Right atrium auricular region (tissue), 2 donors: ENCODE measurements around the gene AMN1. TPM values are rescaled to one million over a fixed set of nuclear protein-coding genes. Genes with fewer than 3 reads are reported as not detected.
A peak's percentile ranks its signal among the peaks of the same experiment; 100 is the strongest.
"Not testable (repeated sequence)": the region's sequence is repeated elsewhere in the genome, so short reads cannot be mapped to it uniquely, and the experiment has no call there.

ENCODE experiments used
- DNase-seq: peaks from one replicate; pipeline ENCODE4 v3.0.0-alpha.2; 2019; ENCODE audit warnings: low spot score
- H3K27ac ChIP-seq, 2 donors: fragments of 200-600 bp; sonication (generic); 1 replicate in 1 of 2; 2 replicates in 1 of 2; pipeline ENCODE4 v1.5.1; 2016 to 2019
- H3K27me3 ChIP-seq, 2 donors: fragments of 200-600 bp; sonication (generic); one replicate each; pipeline versions ENCODE4 v1.5.1 to v1.6.0; 2017 to 2019
- H3K36me3 ChIP-seq: fragments of 200-600 bp; sonication (generic); one replicate; pipeline ENCODE4 v1.5.1; 2016
- H3K4me1 ChIP-seq, 2 donors: fragments of 200-600 bp; sonication (generic); one replicate each; pipeline versions ENCODE4 v1.5.1 to v1.6.0; 2017 to 2019
- H3K4me3 ChIP-seq, 2 donors: fragments of 200-600 bp; sonication (generic); 1 replicate in 1 of 2; 2 replicates in 1 of 2; pipeline ENCODE4 v1.5.1; 2017 to 2019; ENCODE audit warnings: mild to moderate bottlenecking in 1 of 2, moderate library complexity in 1 of 2
- H3K9me3 ChIP-seq, 2 donors: fragments of 200-600 bp; sonication (generic); one replicate each; pipeline ENCODE4 v1.5.1; 2019
- CTCF ChIP-seq, 2 donors: fragments of 200-600 bp; sonication (generic); IDR thresholded peaks; one replicate each; pipeline ENCODE4 v1.5.1; 2019; ENCODE audit warnings: antibody characterized with exemption in 2 of 2
- total RNA-seq, 2 donors: library from RNA; depleted of rRNA; stranded (reverse); fragments of >200 nt; gene quantifications; one replicate each; pipeline ENCODE4 v1.1.0, GENCODE V29; 2016

Gene AMN1
- total RNA-seq, 2 donors from 2014 or later: 10.4 to 17.8 TPM

GRCh38 chr12:31729705-31730104 lies 884 bp upstream of the AMN1 start:
- H3K27ac ChIP-seq: peak overlapping the region; percentile 95
- DNase-seq: no peak
- H3K4me1 ChIP-seq: peaks cover 0 to 45% of the 10 kb centered on the region in 2 donors
- peak overlapping the region; percentile 50 to 64 for H3K4me3 ChIP-seq
- no peaks in the 10 kb centered on the region for H3K27me3 ChIP-seq
- TF ChIP-seq CTCF (IDR thresholded peaks at IDR 0.05): no peak
- peaks cover 0 to 16% of the 10 kb centered on the region in 2 donors for H3K9me3 ChIP-seq
- no peaks in the 10 kb centered on the region for H3K36me3 ChIP-seq

GRCh38 chr12:31728289-31728916 lies 418 bp downstream of the AMN1 start:
- H3K27me3 ChIP-seq: no peaks in the 10 kb centered on the region
- H3K9me3 ChIP-seq: peaks cover 0 to 14% of the 10 kb centered on the region in 2 donors
- peak overlapping the region; percentile 50 to 64 for H3K4me3 ChIP-seq

GRCh38 chr12:31727192-31727591 lies 1.6 kb downstream of the AMN1 start:
- peak overlapping the region in 1 of 2 donors; percentile 17 for H3K27ac ChIP-seq
- H3K4me1 ChIP-seq: peaks cover 0 to 29% of the 10 kb centered on the region in 2 donors
- no peak overlapping the region for H3K4me3 ChIP-seq
- peaks cover 0 to 14% of the 10 kb centered on the region in 2 donors for H3K9me3 ChIP-seq
- no peaks in the 10 kb centered on the region for H3K27me3 ChIP-seq
- no peaks in the 10 kb centered on the region for H3K36me3 ChIP-seq
- DNase-seq: no peak
- TF ChIP-seq CTCF (IDR thresholded peaks at IDR 0.05): no peak

More at GRCh38 chr12:31728289-31728916, 418 bp downstream of the AMN1 start:
- no peaks in the 10 kb centered on the region for H3K36me3 ChIP-seq
- peak overlapping the region; percentile 95 for H3K27ac ChIP-seq
- TF ChIP-seq CTCF (IDR thresholded peaks at IDR 0.05): no peak
- H3K4me1 ChIP-seq: peaks cover 0 to 39% of the 10 kb centered on the region in 2 donors
- DNase-seq: no peak

GRCh38 chr12:31726575-31726974 lies 2.2 kb downstream of the AMN1 start:
- DNase-seq: no peak
- peak overlapping the region in 1 of 2 donors; percentile 17 for H3K27ac ChIP-seq

GRCh38 chr12:31724557-31724956 lies 4.3 kb downstream of the AMN1 start:
- Histone ChIP-seq H3K9me3 (no peaks in the 10 kb centered on the region), H3K36me3 (no peaks in the 10 kb centered on the region), H3K27ac (no peak overlapping the region), H3K4me1 (peaks cover 0 to 13% of the 10 kb centered on the region in 2 donors), H3K4me3 (no peak overlapping the region), H3K27me3 (no peaks in the 10 kb centered on the region)
- no peak for TF ChIP-seq CTCF (IDR thresholded peaks at IDR 0.05)
- DNase-seq: no peak

More at GRCh38 chr12:31726575-31726974, 2.2 kb downstream of the AMN1 start:
- Histone ChIP-seq H3K4me1 (peaks cover 0 to 23% of the 10 kb centered on the region in 2 donors), H3K36me3 (no peaks in the 10 kb centered on the region), H3K9me3 (peaks cover 0 to 14% of the 10 kb centered on the region in 2 donors), H3K4me3 (no peak overlapping the region), H3K27me3 (no peaks in the 10 kb centered on the region)
- TF ChIP-seq CTCF (IDR thresholded peaks at IDR 0.05): no peak

- Histone ChIP-seq H3K36me3 (no peaks in the 10 kb centered on the region), H3K9me3 (no peaks in the 10 kb centered on the region), H3K4me3 (no peak overlapping the region), H3K27me3 (no peaks in the 10 kb centered on the region), H3K27ac (no peak overlapping the region), H3K4me1 (peaks cover 0 to 7% of the 10 kb centered on the region in 2 donors)
- TF ChIP-seq CTCF (IDR thresholded peaks at IDR 0.05): no peak
- DNase-seq: no peak
These were observed 6.2 kb downstream of the AMN1 start for GRCh38 chr12:31722580-31722979.

- H3K4me3 ChIP-seq, H3K9me3 ChIP-seq, H3K4me1 ChIP-seq, DNase-seq, H3K36me3 ChIP-seq, H3K27me3 ChIP-seq, H3K27ac ChIP-seq: not testable (repeated sequence)
These were observed 10.2 kb downstream of the AMN1 start for GRCh38 chr12:31718542-31719198.

GRCh38 chr12:31716998-31717397 lies 11.8 kb downstream of the AMN1 start:
- H3K36me3 ChIP-seq, H3K27ac ChIP-seq, H3K9me3 ChIP-seq, H3K27me3 ChIP-seq, DNase-seq, H3K4me1 ChIP-seq, H3K4me3 ChIP-seq: not testable (repeated sequence)
